Activated CD8-positive, alpha-beta memory T cell treated with anti-CD3 and anti-CD28 coated beads for 36 hours (primary cell): Measurements from ENCODE around the gene PLCD4. TPM values are rescaled to one million over a fixed set of nuclear protein-coding genes. Genes with fewer than 3 reads are reported as not detected.

Experiments
- CTCF ChIA-PET: fragments of 350-600 bp; sonication (Branson Sonifier 250); formaldehyde crosslinking; loops from one replicate; lab custom pipeline; 2021; ENCODE audit warnings: antibody characterized with exemption; lab: Charles Lee
- POLR2A ChIA-PET: fragments of 350-600 bp; sonication (Branson Sonifier 250); formaldehyde crosslinking; loops from one replicate; lab custom pipeline; 2021; ENCODE audit warnings: antibody characterized with exemption; lab: Charles Lee
- total RNA-seq, 2 experiments: library from RNA; stranded (reverse); gene quantifications; one replicate each; pipeline ENCODE4 v1.2.3, GENCODE V29; 2021

Gene PLCD4
- under 1 TPM in 1 of 2 experiments, not detected in 1; 0.10 TPM for total RNA-seq

DNA sequence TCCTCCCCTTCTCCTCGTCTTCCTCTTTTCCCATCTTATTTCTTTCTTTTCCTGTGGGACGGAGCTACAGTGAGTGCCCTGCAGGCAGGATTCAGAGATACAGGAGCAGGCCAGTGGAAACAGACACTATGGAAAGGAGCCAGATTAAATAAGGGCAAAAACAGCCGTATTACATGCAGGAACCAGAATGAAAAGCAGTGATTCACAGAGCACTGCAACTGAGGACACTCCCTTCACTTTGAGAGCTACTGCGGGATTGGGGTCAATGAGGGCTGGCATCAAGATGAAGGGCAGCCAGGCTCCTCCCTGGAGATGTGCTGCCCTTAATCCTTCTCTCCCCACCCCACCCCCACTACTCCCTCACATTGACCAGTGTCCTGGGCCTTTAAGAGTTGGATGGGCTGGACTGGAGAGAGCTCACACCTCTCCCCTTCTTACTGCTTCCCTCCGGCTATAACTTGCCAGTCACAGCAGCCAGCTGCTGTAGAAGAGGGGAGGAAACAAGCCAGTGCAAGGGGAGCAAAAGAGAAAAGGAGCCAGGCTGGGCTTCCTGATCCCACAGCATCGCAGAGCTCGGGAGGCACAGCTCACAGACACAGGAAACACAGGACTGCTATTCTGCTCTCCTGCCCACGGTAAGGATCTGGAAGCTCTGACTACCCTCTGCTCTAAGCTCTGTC is at the start of gene PLCD4:
Gene PLCD4, plus strand, starts transcription at position 464 of the 680 bp plus-strand sequence. CDS start 7,841 bp downstream, outside the sequence.
- ChIA-PET POLR2A (no interaction called here), CTCF (interaction anchor here (1.4 kb wide), 1 partner anchor 11 kb away, joined by 3 read pairs; no protein-coding TSS in a partner anchor)

DNA sequence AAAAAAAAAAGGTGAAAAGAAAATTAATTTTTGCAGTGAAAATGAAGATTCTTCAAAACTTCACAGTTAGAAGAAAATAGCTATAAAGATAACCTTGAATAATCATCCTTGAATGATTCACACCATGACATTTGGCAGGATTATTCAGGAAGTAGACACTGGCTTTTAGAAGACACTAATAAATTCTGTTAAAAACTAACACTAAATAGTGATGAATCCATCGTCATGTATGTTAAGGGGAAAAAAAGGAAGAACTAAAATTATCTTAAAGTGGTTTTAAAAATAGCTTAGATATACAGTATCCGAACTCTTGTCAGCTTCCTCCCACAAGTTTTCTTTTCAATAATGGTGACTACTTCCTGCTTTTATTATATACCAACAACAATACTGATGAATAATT is 49.8 kb upstream of the PLCD4 start:
- ChIA-PET CTCF (interaction anchor here (0.7 to 1.0 kb wide), 2 partner anchors 10 to 171 kb away, joined by 3 to 6 read pairs; partner anchors contain the start of gene USP37), POLR2A (no interaction called here)

DNA sequence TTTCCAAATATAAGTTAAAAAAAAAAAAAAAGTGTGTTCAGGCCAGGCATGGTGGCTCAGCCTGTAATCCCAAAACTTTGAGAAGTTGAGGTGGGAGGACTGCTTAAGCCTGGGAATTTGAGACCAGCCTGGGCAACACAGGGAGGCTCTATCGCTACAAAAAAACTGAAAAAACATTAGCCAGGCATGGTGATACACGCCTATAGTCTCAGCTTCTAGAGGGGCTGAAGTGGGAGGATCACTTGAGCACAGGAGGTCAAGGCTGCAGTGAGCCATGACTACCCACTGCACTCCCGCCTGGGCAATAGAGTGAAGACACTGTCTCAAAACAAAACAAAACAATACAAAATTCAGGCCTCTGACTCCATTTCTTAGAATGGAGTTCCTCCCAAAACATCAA is 48.7 kb upstream of the PLCD4 start:
- POLR2A ChIA-PET = no interaction called here
- CTCF ChIA-PET = no interaction called here

DNA sequence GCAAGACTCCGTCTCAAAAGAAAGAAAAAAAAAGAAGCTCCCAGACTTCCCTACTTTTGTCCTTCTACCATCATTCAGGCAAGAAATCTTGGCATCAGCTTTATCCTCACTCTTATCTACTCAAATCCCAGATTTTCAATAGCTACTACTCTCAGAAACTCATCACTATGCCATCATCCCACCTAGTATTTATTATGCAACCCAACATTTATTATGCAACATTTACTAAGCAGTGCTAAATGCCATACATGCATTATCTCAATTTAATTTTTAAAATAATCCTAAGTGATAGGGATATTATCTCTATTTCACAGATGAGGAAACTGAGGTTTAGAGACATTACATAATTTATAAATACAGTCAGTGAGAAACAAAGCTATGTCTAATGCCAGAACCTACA is 43.6 kb upstream of the PLCD4 start:
- ChIA-PET CTCF (no interaction called here), POLR2A (no interaction called here)

DNA sequence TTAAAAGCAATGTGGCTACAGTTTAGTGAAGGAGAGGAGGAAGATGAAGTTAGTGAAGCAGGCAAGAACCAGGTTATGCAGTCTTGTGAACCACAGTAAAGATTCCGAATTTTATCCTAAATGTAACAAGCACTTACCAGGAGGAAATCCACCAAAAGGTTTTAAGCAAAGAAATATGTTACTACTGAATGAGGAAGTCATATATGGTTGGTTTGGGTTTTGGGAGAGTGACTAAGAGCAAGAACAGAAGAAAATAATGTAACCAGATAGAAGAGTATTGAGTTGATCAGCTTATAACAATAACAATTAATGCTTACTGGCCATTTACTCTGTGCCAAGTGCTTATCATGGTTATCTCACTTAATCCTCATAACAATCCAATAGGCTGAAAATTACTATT is 41.4 kb upstream of the PLCD4 start:
- ChIA-PET CTCF (no interaction called here), POLR2A (interaction anchor here (0.8 kb wide), 1 partner anchor 49 kb away, joined by 3 read pairs; no protein-coding TSS in a partner anchor)

DNA sequence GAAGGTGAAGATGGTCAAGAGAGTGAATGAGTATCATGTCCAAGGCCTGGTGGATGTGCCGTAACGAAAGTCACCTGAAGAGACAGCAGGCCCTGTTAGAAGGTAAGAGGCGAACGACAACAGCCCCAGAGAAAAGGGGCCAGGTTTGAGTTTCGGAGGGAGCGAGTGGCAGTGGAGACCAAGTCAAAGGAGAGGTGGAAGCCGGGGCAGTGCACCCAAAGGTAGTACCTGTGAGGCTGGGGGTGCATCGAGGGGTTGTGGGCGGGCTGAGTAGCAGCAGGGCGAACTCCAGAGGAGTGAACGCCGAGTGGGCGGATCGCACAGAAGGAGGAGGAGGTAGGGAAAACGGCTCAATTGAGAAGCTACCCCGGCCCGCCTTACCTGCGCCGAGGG is 39.9 kb upstream of the PLCD4 start:
- ChIA-PET CTCF (interaction anchor here (1.0 to 1.3 kb wide), 3 partner anchors 10 to 330 kb away, joined by 3 read pairs; no protein-coding TSS in a partner anchor), POLR2A (interaction anchor here (0.6 to 1.1 kb wide), 5 partner anchors 12 to 282 kb away, joined by 3 to 5 read pairs (median 4); partner anchors contain the start of genes BCS1L and ZNF142)

DNA sequence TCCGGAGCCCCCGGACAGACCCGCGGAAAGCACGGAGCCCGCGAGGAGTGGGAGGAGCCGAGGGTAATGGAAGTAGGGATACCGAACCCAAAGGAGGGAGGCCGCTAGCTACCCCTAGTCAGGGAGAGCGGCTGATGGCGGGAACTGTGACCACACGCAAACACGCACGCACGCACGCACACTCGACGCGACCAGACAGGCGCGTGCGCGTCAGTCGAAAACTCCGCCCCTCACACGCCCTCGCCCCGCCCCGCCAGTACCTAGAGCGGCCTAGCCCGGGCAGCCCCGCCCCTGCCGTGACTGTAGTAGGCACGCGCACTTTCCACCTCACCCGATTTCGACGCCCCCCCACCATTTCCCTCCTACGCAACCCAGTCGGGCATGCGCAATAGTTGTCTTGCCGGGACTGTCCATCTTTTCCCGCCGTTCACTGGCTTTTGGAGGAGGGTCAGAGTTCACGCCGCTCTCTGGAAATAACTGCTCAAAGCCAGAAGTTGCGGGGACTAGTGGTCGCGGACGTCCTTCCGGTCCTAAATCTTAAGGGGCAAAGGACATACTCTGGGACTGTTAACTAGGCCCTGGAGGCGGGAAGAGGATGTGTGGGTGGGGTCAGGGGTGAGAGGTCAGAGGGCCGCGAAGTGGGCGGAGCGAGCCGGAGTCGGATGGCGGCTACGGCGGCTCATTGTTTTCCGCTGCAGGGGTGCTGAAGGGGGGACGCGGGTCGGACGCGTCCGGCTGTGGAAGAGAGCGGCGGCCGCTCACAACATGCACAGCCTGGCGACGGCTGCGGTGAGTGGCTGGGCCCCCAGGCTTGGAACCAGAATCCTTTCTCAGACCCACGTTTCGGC is 39.3 kb upstream of the PLCD4 start, which contains the start of the genes CNOT9 and USP37:
Gene CNOT9, plus strand, starts transcription at position 650 of the 848 bp plus-strand sequence. Its CDS starts 116 bp downstream, at position 766.
Gene USP37, minus strand, starts transcription at position 162 of the 848 bp plus-strand sequence. CDS start 9,698 bp downstream, outside the sequence.
- ChIA-PET POLR2A (interaction anchor here (0.6 to 1.1 kb wide), 5 partner anchors 12 to 282 kb away, joined by 3 to 5 read pairs (median 4); partner anchors contain the start of genes BCS1L and ZNF142), CTCF (interaction anchor here (1.0 to 1.3 kb wide), 3 partner anchors 9 to 330 kb away, joined by 3 read pairs; no protein-coding TSS in a partner anchor)

DNA sequence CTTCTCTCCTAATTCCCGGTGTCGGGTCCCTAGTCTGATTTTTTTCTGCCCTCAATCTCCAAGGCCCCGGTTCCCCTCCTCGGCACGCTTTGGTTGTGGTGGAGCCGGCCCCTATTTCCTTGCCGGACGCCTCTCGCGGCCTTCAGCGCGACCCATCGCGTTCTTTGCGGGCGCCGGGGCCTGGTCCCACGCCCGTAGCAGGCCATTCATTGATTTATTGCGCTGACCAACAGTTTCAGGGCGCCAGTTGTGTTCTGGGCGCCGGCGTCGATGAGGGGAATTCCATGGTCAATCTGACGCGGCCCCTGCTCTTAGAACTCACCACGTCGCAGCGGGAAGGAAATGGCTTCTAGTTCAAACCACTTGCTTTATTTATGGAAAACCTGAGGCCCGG is 38.7 kb upstream of the PLCD4 start:
- ChIA-PET POLR2A (no interaction called here), CTCF (no interaction called here)

DNA sequence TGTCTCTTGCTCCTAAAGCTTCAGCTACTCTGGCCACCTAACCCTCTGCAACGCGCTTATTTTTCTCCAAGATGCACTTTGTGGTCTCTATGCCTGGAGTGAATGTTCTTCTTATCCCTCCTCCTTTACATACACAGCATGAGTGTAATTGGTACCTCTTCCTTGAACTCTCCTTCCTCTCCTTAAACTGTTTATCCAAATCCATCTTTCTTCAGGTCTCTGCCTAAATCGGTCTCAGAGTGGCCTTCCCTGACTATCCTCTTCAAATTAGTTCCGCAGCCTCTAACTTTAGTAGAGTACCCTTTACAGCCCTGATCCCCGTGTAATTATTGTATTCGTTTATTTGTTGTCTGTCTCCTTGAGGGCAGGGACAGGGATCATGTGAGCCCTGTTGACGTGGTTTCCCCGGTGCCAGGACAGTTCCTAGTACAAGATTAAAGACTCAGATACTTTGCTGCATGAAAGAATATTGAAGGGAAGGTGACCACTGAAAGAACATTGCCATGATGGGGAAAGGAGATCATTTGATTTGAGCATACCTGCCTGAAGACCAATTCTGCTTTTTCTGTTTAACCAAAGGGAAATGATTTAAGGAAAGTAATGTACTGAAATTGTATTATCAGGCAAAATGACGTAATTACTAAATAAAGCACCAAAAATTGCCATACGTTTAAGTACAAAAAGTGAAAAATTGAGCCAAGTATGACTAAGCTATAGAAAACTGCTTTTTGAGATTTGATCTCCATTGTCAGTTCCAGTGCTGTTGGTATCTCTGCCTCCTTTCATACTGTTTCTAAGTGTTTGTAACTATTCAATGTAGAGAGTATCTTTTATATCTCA is 37.8 kb upstream of the PLCD4 start:
- ChIA-PET POLR2A (interaction anchor here (0.6 to 1.2 kb wide), 4 partner anchors 13 to 175 kb away, joined by 3 to 5 read pairs (median 3); partner anchors contain the start of genes BCS1L and ZNF142), CTCF (interaction anchor here (1.3 kb wide), 1 partner anchor 89 kb away, joined by 3 read pairs; the partner anchor contains the start of genes BCS1L and ZNF142)

DNA sequence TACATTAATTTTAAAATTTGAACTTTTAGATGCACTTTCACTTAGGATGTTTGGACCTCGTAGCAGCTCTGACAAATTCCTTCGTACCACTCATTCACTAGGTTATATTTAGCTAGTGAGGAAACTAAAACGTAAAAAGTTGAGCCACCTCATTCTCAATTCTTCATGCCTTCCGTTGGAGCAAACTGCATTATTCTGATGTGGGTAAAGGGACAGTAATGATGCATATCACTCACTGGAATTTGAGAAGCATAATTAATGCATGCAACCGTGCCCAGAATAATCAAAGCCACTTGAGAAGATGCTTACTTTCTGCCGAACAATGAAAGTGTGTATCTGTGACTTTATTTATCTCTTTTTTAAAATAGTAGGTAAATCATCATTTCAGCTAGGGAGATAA is 36.8 kb upstream of the PLCD4 start:
- ChIA-PET POLR2A (interaction anchor here (0.6 to 1.2 kb wide), 3 partner anchors 42 to 89 kb away, joined by 3 to 7 read pairs (median 5); partner anchors contain the start of genes BCS1L and ZNF142), CTCF (interaction anchor here (0.7 to 1.3 kb wide), 3 partner anchors 13 to 713 kb away, joined by 3 read pairs; partner anchors contain the start of genes BCS1L and ZNF142)

DNA sequence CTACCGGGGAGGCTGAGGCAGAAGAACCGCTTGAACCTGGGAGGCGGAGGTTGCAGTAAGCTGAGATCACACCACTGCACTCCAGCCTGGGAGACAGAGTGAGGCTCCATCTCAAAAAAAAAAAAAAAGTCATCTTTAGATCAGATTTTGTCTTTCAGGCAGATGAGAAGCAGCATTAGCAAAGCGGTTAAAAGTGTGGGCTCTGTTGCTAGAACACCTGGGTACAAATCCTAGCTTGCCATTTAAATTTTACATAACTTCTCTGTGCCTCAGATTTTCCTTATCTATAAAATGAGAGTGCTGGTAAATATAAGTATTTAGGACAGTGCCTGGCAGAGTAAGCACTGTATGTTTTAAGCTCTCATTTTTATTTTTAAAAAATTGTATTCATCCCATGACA is 30.8 kb upstream of the PLCD4 start:
- CTCF ChIA-PET = interaction anchor here (1.1 kb wide), 1 partner anchor 9 kb away, joined by 3 read pairs; the partner anchor contains the start of gene USP37
- POLR2A ChIA-PET = no interaction called here

DNA sequence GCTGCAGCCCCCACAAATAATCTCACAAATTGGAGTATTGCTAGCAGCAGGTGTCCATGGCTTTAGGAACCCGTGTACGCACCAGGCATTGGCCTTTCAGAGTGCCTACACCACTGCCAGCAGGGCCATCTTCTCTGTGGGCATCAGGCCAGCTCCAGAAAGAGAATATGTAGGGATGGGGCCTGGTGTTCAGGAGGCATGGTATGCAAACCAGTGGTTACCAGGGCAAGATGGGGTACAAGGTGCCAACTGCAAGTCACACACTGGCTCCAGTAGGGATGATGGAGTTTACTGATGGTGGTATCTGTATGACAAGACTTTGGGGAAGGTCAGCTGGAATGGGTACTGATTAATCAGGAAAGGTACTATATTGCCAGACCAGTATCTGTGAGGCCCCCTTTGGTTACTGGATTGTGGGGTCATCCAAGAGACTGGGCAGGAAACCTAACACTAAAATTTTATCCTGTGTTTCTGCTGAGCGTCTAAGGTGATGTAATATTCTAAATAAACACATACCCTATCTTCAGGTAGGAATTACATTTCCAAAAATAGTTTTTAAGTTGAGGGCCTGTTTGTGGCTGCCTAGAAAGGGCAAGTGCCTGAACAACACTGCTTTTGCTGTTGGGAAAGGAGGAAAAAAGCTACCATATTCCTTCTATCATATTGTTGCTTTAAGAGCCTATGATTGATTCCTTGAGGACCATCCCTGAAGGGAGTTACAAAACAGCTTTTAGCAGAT is 30.0 kb upstream of the PLCD4 start:
- ChIA-PET POLR2A (interaction anchor here (0.6 kb wide), 1 partner anchor 63 kb away, joined by 3 read pairs; no protein-coding TSS in a partner anchor), CTCF (interaction anchor here (1.1 kb wide), 1 partner anchor 10 kb away, joined by 3 read pairs; the partner anchor contains the start of gene USP37)

DNA sequence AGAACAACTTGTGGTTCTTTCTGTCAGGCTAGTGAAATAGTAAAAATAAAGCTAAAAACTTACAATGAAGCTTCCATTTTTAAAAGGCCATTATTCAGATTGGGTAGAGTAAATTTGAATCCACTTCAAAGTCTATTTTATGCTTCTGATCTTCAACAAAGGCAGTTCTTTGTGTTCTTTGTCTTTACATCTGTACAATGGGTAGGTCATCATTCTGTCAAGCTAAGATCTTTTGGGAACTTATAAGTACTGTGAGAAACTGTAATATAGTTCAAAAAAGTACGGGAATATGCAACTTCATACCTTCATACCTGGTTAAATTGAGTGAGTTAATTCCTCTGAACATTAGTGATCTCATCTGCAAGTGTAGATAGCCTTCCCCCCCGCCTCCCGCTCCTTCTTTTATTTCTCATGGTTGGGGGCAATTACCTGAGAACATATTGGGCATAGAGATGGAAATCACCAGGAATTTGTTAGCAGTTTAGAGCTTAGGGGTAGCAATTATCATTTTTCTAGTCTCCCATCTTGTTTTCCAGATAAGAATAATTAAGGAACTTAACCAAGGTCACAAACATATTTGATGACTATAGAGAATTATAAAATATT is 29.3 kb upstream of the PLCD4 start:
- ChIA-PET POLR2A (no interaction called here), CTCF (no interaction called here)

DNA sequence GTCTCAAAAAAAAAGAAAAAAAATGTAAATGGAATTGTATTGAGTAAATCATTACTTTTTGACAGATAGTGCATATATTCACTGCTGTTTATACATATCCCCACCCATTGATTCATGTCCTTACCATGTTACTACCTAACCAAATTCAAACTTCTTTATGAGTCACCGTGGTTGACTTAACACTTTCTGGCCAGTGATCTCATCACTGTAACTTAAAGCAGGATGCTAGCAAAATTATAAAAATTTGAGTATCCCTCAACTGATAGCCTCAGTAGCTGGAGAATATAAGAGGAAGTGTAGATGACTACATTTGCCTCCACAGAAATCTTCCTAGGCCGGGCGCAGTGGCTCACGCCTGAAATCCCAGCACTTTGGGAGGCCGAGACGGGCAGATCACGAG is 25.6 kb upstream of the PLCD4 start:
- ChIA-PET CTCF (interaction anchor here (0.9 to 1.0 kb wide), 2 partner anchors 17 to 175 kb away, joined by 3 read pairs; no protein-coding TSS in a partner anchor), POLR2A (interaction anchor here (0.5 to 1.0 kb wide), 4 partner anchors 12 to 88 kb away, joined by 3 to 5 read pairs (median 4); partner anchors contain the start of gene USP37)

DNA sequence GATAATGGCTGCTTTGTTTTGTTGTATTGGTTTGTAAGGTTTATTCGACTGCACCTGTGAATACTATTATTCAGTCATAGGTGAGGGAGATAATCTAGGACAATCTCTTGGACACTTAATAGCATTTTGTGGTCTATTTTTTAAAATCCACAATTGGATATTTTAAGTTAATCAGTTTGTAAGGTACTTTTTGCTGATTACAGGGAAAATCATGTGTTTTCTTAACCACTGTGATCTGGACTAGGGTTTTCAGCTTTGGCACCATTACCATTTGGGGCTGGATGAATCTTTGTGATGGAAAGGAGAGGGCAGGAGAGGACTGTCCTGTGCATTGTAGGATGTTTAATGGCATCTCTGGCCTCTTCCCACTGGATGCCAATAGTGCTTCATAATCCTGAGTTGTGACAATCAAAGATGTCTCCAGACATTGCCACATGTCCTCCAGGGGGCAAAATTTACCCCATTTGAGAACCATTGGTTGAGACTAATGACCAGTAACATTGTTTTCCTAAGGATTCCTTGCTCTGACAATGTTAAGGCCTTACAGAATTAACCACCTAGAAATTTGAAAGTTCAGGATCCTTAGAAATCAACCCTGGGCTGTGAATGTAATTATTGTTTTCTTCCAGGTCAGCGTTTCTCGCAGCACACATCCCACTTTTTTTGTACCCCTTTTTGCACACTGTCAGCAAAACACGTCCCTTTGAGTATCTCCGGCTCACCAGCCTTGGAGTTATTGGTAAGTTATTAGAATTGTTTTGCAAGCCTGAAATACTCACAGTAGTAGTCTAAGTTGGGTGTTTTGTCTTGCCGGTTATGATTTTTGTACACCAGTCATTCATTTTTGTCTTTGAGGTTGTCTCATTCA is 23.5 kb upstream of the PLCD4 start:
- CTCF ChIA-PET = interaction anchor here (1.0 kb wide), 1 partner anchor 13 kb away, joined by 3 read pairs; no protein-coding TSS in a partner anchor
- POLR2A ChIA-PET = no interaction called here

DNA sequence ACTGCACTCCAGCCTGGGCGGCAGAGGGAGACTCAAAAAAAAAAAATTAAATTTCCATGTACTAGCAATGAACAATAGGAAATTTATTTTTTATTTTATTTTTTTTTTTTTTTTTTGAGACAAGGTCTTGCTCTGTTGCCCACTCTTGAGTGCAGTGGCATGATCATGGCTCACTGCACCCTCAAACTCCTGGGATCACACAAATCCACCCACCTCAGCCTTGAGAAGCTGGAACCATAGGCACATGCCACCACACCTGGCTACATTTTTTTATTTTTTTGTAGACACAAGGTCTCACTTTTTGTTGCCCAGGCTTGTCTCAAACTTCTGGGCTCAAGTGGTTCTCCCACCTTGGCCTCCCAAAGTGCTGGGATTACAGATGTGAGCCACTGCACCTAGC is 22.2 kb upstream of the PLCD4 start:
- CTCF ChIA-PET = no interaction called here

More for the DNA sequence above, 22.2 kb upstream of the PLCD4 start:
- POLR2A ChIA-PET = no interaction called here
